CD4-positive, alpha-beta memory T cell (primary cell): ENCODE results near the gene ATP7B. TPM values are rescaled to one million over a fixed set of nuclear protein-coding genes. Genes with fewer than 3 reads are reported as not detected.

Experiments
- CTCF ChIA-PET: fragments of 350-600 bp; sonication (Branson Sonifier 250); formaldehyde crosslinking; loops from one replicate; lab custom pipeline; 2021; ENCODE audit warnings: inconsistent platforms; ENCODE audit not compliant: partially characterized antibody; lab: Charles Lee
- POLR2A ChIA-PET: fragments of 350-600 bp; sonication (Branson Sonifier 250); formaldehyde crosslinking; loops from one replicate; lab custom pipeline; 2021; ENCODE audit not compliant: partially characterized antibody; lab: Charles Lee
- DNase-seq, 5 donors: peaks; one replicate each; pipeline versions ENCODE4 v3.0.0 to v3.0.0-alpha.2; 2020 to 2022; ENCODE audit warnings: mixed read lengths in 1 of 5
- H3K27ac ChIP-seq: one replicate; pipeline ENCODE4 v1.7.0; 2013; ENCODE audit warnings: low read depth, low read length
- H3K27me3 ChIP-seq: 2 replicates; pipeline ENCODE4 v1.7.0; 2013; ENCODE audit warnings: mild to moderate bottlenecking, low read length, moderate library complexity; ENCODE audit not compliant: insufficient read depth
- H3K36me3 ChIP-seq: 2 replicates; pipeline ENCODE4 v1.7.0; 2013; ENCODE audit warnings: mild to moderate bottlenecking, low read length, moderate library complexity; ENCODE audit not compliant: insufficient read depth
- H3K4me1 ChIP-seq: 2 replicates; pipeline ENCODE4 v1.7.0; 2013; ENCODE audit warnings: mild to moderate bottlenecking, low read length, moderate library complexity; ENCODE audit not compliant: insufficient read depth
- H3K4me3 ChIP-seq, 2 donors: one replicate each; pipeline ENCODE4 v1.7.0; 2013; ENCODE audit warnings: low read length in 2 of 2, mild to moderate bottlenecking in 1 of 2
- H3K9me3 ChIP-seq, 2 donors: one replicate each; pipeline ENCODE4 v1.7.0; 2013; ENCODE audit warnings: low read length in 2 of 2, control low read depth in 1 of 2; ENCODE audit not compliant: control insufficient read depth in 1 of 2
- H3K27ac Mint-ChIP-seq, 7 donors: one replicate each; pipeline ENCODE4 v1.8.0; 2020 to 2021; ENCODE audit warnings: mixed read lengths in 7 of 7, mild to moderate bottlenecking in 6 of 7, inconsistent platforms in 3 of 7, moderate library complexity in 3 of 7
- H3K27me3 Mint-ChIP-seq, 2 donors: one replicate each; pipeline ENCODE4 v1.8.0; 2020 to 2021; ENCODE audit warnings: mixed read lengths in 2 of 2
- H3K36me3 Mint-ChIP-seq, 2 donors: one replicate each; pipeline ENCODE4 v1.8.0; 2020 to 2021; ENCODE audit warnings: mixed read lengths in 2 of 2, inconsistent platforms in 1 of 2, mild to moderate bottlenecking in 1 of 2
- H3K4me1 Mint-ChIP-seq, 4 donors: one replicate each; pipeline ENCODE4 v1.8.0; 2020 to 2021; ENCODE audit warnings: mixed read lengths in 4 of 4, mild to moderate bottlenecking in 1 of 4
- H3K4me3 Mint-ChIP-seq, 8 donors: one replicate each; pipeline ENCODE4 v1.8.0; 2020 to 2021; ENCODE audit warnings: mixed read lengths in 8 of 8, mild to moderate bottlenecking in 7 of 8, moderate library complexity in 6 of 8, inconsistent platforms in 3 of 8
- H3K9me3 Mint-ChIP-seq, 8 donors: one replicate each; pipeline ENCODE4 v1.8.0; 2020 to 2021; ENCODE audit warnings: mixed read lengths in 8 of 8, mild to moderate bottlenecking in 5 of 8, inconsistent platforms in 3 of 8, moderate library complexity in 1 of 8
- intact Hi-C: fragments of 100-400 bp; cut with micrococcal nuclease; formaldehyde crosslinking; loops from one replicate; pipeline ENCODE4 v1.15.1; 2023
- polyA plus RNA-seq, 2 donors: library from polyadenylated mRNA; unstranded; fragments of 300-500 nt; fragmentation: Illumina TruSeq; gene quantifications; one replicate each; pipeline ENCODE4 v1.2.3, GENCODE V29; 2021
- total RNA-seq, 2 experiments: library from RNA; stranded (reverse); gene quantifications; one replicate each; pipeline ENCODE4 v1.2.3, GENCODE V29; 2021

Gene ATP7B
- total and polyA plus RNA-seq, 4 experiments from 2014 or later, result 0.28 to 1.4 (median 0.87) TPM

DNA sequence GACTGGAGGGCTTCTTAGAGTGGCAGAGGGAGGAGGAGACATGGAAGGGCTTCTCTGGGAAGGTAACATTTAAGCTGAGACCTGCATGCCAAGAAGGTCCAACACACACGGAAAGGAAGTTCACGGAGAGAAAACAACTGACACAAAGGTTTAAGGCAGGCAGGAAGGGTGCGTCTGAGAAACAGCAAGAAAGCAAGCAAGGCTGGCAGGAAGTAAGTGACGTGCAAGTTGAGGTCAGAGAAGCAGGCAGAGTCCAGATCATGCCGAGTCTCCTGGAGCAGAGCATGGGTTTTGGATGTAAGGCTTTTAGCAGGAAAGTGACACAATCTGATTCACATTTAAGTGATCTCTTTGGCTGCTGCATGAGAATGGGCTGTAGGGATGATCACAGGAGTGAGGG, 60.5 kb downstream of the ATP7B start:
- intact Hi-C loops, result no loop called here

DNA sequence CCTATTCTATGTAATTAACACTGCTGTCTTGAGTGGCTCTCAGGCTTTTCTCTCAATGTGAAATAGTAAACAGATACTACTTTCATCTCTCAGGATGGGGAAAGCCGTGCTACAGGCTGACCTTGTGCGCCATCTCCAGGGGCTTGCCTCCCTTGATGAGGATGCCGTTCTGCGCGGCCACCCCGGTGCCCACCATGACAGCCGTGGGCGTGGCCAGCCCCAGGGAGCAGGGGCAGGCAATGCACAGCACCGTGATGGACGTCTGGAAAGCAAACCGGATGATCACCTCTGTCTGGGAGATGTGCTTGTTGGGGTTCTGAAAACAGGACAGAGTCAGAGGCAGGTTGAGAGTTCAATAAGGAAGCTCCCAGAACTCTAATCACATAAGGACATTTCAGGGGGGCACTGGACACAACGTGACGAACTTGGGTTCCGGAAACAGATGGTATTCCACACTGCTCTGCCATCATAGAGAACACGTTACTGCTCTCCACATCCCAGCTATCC, 65.0 kb downstream of the ATP7B start:
- H3K27me3 Mint-ChIP-seq, result no peaks in the 10 kb centered on the region
- CTCF ChIA-PET, result no interaction called here
- H3K9me3 ChIP-seq, result peaks cover 0 to 12% of the 10 kb centered on the region in 2 donors
- intact Hi-C loops, result no loop called here
- peaks cover 8 to 10% of the 10 kb centered on the region in 2 donors for H3K36me3 Mint-ChIP-seq
- no peak overlapping the region for H3K27ac ChIP-seq
- POLR2A ChIA-PET, result no interaction called here
- peak overlapping the region in 1 of 7 donors; percentile 21 for H3K27ac Mint-ChIP-seq
- H3K4me3 ChIP-seq, result no peak overlapping the region
- no peaks in the 10 kb centered on the region for H3K36me3 ChIP-seq
- H3K4me1 ChIP-seq, result peaks cover 51% of the 10 kb centered on the region
- peaks cover 4 to 28% (median 21%) of the 10 kb centered on the region in 8 donors for H3K9me3 Mint-ChIP-seq
- no peaks in the 10 kb centered on the region for H3K27me3 ChIP-seq
- H3K4me1 Mint-ChIP-seq, result peaks cover 46 to 56% (median 53%) of the 10 kb centered on the region in 4 donors
- no peak for DNase-seq
- H3K4me3 Mint-ChIP-seq, result no peak overlapping the region

More for the DNA sequence above, 60.5 kb downstream of the ATP7B start:
- Mint-ChIP-seq H3K36me3 (peaks cover 8 to 10% of the 10 kb centered on the region in 2 donors), H3K27ac (peak overlapping the region; percentile 10 to 98 (median 88)), H3K4me1 (peaks cover 35 to 51% (median 45%) of the 10 kb centered on the region in 4 donors), H3K4me3 (peak overlapping the region in 7 of 8 donors; percentile 53 to 79 (median 60)), H3K9me3 (peaks cover 5 to 29% (median 21%) of the 10 kb centered on the region in 8 donors), H3K27me3 (peaks cover 0 to 2% of the 10 kb centered on the region in 2 donors)
- peak in 4 of 5 donors; percentile 45 to 65 (median 58) for DNase-seq
- ChIA-PET POLR2A (interaction anchor here (1.0 to 1.5 kb wide), 4 partner anchors 8 to 498 kb away, joined by 3 read pairs; partner anchors contain the start of genes ALG11, ATP7B and INTS6), CTCF (interaction anchor here (1.0 to 1.8 kb wide), 5 partner anchors 8 to 130 kb away, joined by 3 to 8 read pairs (median 4); no protein-coding TSS in a partner anchor)
- H3K27me3 ChIP-seq, result no peaks in the 10 kb centered on the region
- H3K9me3 ChIP-seq, result peaks cover 0 to 12% of the 10 kb centered on the region in 2 donors
- no peaks in the 10 kb centered on the region for H3K36me3 ChIP-seq
- no peak overlapping the region for H3K27ac ChIP-seq
- peak overlapping the region in 1 of 2 donors; percentile 2 for H3K4me3 ChIP-seq
- peaks cover 47% of the 10 kb centered on the region for H3K4me1 ChIP-seq

DNA sequence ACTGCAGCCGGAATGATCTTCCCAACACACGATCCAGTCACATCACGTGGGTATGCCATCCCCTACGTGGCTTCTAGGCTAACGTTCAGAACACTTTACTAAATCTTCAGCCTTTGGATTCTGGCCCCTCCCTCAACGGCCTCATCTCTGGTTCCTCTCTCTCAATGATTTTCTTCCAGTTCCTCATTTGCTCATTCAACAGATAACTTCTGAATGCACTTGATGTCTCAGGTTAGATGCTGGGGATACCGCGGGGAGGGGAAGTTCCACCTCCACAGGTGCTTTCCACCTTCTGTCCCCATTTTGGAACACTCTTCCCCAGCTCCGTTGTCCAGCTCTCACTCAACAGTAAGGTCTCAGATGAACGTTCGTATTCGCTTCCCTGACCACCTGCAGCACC, 66.1 kb downstream of the ATP7B start:
- no peak overlapping the region for H3K27ac ChIP-seq
- Mint-ChIP-seq H3K27ac (peak overlapping the region in 2 of 7 donors; percentile 53 to 64), H3K4me3 (peak overlapping the region in 4 of 8 donors; percentile 21 to 51 (median 45)), H3K4me1 (peaks cover 39 to 52% (median 47%) of the 10 kb centered on the region in 4 donors), H3K36me3 (peaks cover 4 to 7% of the 10 kb centered on the region in 2 donors), H3K27me3 (no peaks in the 10 kb centered on the region), H3K9me3 (peaks cover 0 to 17% (median 11%) of the 10 kb centered on the region in 8 donors)
- H3K9me3 ChIP-seq, result peaks cover 0 to 7% of the 10 kb centered on the region in 2 donors
- CTCF ChIA-PET, result interaction anchor here (1.3 kb wide), 1 partner anchor 19 kb away, joined by 3 read pairs; no protein-coding TSS in a partner anchor
- intact Hi-C loops, result no loop called here
- DNase-seq, result no peak
- no peak overlapping the region for H3K4me3 ChIP-seq
- POLR2A ChIA-PET, result interaction anchor here (1.1 kb wide), 1 partner anchor 8 kb away, joined by 3 read pairs; no protein-coding TSS in a partner anchor
- H3K4me1 ChIP-seq, result peaks cover 46% of the 10 kb centered on the region
- H3K36me3 ChIP-seq, result no peaks in the 10 kb centered on the region
- H3K27me3 ChIP-seq, result no peaks in the 10 kb centered on the region

DNA sequence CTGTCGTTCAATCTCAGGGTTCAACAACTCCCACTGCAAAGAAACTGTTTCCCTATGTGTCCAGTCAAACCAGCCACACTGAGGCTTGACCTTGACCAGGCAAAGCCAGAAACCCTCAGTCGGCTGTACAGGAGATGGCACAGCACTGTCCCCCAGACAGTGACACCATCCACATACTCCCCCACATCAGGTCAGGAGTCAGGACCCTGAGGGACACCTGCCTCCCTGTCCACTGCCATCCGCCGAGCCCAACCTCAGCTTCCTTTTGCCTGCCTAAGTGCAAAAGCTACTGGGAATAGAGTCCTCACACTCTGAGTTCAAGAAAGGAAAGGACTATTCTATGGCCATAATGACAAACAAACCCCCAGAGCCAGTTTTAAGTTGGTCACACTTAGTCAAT, 66.8 kb downstream of the ATP7B start:
- Mint-ChIP-seq H3K9me3 (peaks cover 0 to 10% (median 4%) of the 10 kb centered on the region in 8 donors), H3K27ac (peak overlapping the region in 3 of 7 donors; percentile 30 to 59 (median 57)), H3K4me1 (peaks cover 41 to 53% (median 47%) of the 10 kb centered on the region in 4 donors), H3K27me3 (peaks cover 0 to 2% of the 10 kb centered on the region in 2 donors), H3K36me3 (peaks cover 1 to 2% of the 10 kb centered on the region in 2 donors), H3K4me3 (peak overlapping the region in 4 of 8 donors; percentile 27 to 92 (median 54))
- DNase-seq, result no peak
- intact Hi-C loops, result loop anchor here (5.0 kb wide), 1 partner anchor 68 kb away; the partner anchor contains the start of genes ALG11 and ATP7B
- Histone ChIP-seq H3K36me3 (no peaks in the 10 kb centered on the region), H3K4me3 (no peak overlapping the region), H3K27me3 (no peaks in the 10 kb centered on the region), H3K9me3 (peaks cover 0 to under 1% of the 10 kb centered on the region in 2 donors), H3K27ac (no peak overlapping the region), H3K4me1 (peaks cover 44% of the 10 kb centered on the region)
- POLR2A ChIA-PET, result interaction anchor here (1.1 kb wide), 1 partner anchor 9 kb away, joined by 3 read pairs; no protein-coding TSS in a partner anchor
- CTCF ChIA-PET, result interaction anchor here (1.3 kb wide), 1 partner anchor 19 kb away, joined by 3 read pairs; no protein-coding TSS in a partner anchor

DNA sequence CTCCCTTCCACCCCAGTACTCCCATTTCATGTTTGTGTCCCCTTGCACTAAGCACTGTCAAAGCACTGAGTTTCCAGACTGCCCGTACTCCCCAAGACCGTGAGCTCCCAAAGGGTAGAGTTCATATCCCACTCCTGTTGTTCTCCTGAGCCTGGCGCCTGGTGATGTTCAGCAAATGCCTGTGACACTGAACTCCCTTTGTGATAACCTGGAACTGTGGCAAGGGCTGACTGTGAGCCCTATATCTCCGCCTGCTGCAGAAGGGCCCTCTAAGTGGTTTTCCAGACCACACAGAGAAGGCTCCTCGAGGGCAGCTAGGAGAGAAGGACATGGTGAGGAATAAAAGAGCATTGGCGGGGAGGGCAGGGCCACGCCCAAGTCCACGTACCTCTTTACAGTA, 67.5 kb downstream of the ATP7B start:
- Histone ChIP-seq H3K4me3 (no peak overlapping the region), H3K4me1 (peaks cover 45% of the 10 kb centered on the region), H3K27ac (no peak overlapping the region), H3K9me3 (no peaks in the 10 kb centered on the region), H3K27me3 (no peaks in the 10 kb centered on the region), H3K36me3 (no peaks in the 10 kb centered on the region)
- Mint-ChIP-seq H3K27me3 (peaks cover 0 to 4% of the 10 kb centered on the region in 2 donors), H3K4me3 (peak overlapping the region; percentile 3 to 92 (median 90)), H3K36me3 (no peaks in the 10 kb centered on the region), H3K9me3 (peaks cover 0 to 7% (median 1%) of the 10 kb centered on the region in 8 donors), H3K4me1 (peaks cover 43 to 59% (median 51%) of the 10 kb centered on the region in 4 donors), H3K27ac (peak overlapping the region in 5 of 7 donors; percentile 5 to 89 (median 63))
- DNase-seq, result no peak
- ChIA-PET CTCF (no interaction called here), POLR2A (no interaction called here)
- intact Hi-C loops, result loop anchor here (5.0 kb wide), 1 partner anchor 69 kb away; the partner anchor contains the start of genes ALG11 and ATP7B

DNA sequence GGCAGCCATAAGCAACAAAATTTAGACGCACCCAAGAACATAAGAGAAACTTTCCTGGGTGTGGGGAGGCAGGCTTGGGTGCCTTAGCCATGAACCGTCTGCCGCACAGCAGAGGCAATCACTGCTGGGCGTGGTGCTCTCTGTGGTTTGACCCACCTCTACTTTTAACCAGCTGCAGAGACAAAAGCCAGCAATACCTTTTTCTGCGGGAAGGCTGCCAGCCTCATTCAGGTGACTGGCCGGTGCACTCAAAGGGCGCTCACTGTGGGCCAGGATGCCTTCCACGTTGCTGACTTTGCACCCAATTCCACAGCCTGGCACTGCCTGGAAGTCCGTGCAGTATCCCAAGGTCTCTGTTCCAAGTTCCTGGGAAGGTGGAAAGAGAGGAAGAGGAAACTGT, 69.1 kb downstream of the ATP7B start:
- Mint-ChIP-seq H3K36me3 (no peaks in the 10 kb centered on the region), H3K27me3 (peaks cover 0 to 4% of the 10 kb centered on the region in 2 donors), H3K4me3 (peak overlapping the region; percentile 87 to 92 (median 90)), H3K27ac (peak overlapping the region; percentile 77 to 92 (median 88)), H3K9me3 (peaks cover 0 to 2% (median 0%) of the 10 kb centered on the region in 8 donors), H3K4me1 (peaks cover 43 to 63% (median 56%) of the 10 kb centered on the region in 4 donors)
- H3K4me1 ChIP-seq, result peaks cover 53% of the 10 kb centered on the region
- CTCF ChIA-PET, result interaction anchor here (0.5 to 2.0 kb wide), 4 partner anchors 9 to 1070 kb away, joined by 3 to 8 read pairs (median 4); no protein-coding TSS in a partner anchor
- intact Hi-C loops, result loop anchor here (5.0 kb wide), 1 partner anchor 70 kb away; the partner anchor contains the start of genes ALG11 and ATP7B
- DNase-seq, result peak; percentile 51 to 64 (median 57)
- H3K9me3 ChIP-seq, result no peaks in the 10 kb centered on the region
- H3K27ac ChIP-seq, result peak overlapping the region; percentile 22
- no peaks in the 10 kb centered on the region for H3K36me3 ChIP-seq
- no peaks in the 10 kb centered on the region for H3K27me3 ChIP-seq
- POLR2A ChIA-PET, result interaction anchor here (0.8 kb wide), 1 partner anchor 9 kb away, joined by 3 read pairs; no protein-coding TSS in a partner anchor
- H3K4me3 ChIP-seq, result peak overlapping the region; percentile 27 to 45
